HepG2 (cell line): ENCODE measurements around the gene GNG12. TPM values are rescaled to one million over a fixed set of nuclear protein-coding genes. Genes with fewer than 3 reads are reported as not detected.

Experiments
- ATAC-seq: fragments of 200-7000 bp; cut with Tn5 transposase; 3 replicates; pipeline ENCODE4 v1.9.1; 2020; ENCODE audit warnings: mild to moderate bottlenecking, moderate library complexity
- BruUV-seq: library from RNA; stranded (reverse); fragments of 400-500 nt; replicated peaks from 2 replicates; lab custom pipeline; 2021; lab: Mats Ljungman, UMichigan
- CTCF ChIA-PET: fragments of 300-600 bp; formaldehyde crosslinking; extraction: SDS; loops from one replicate; lab custom pipeline; 2021; ENCODE audit warnings: low total read pairs, inconsistent platforms, low intra/inter-chr PET ratio; lab: Yijun Ruan, JAX
- POLR2A ChIA-PET: fragments of 350-600 bp; sonication (Branson Sonifier 250); formaldehyde crosslinking; loops from one replicate; lab custom pipeline; 2020; ENCODE audit warnings: antibody characterized with exemption, inconsistent platforms; lab: Yijun Ruan, JAX
- DNase-seq: peaks from one replicate; pipeline ENCODE4 v3.0.0-alpha.2; 2015; ENCODE audit warnings: low spot score
- FAIRE-seq: peaks from 3 replicates; lab custom pipeline; 2011; peaks lifted over from hg19 to GRCh38; lab: Jason Lieb, UNC
- H2AFZ ChIP-seq: one replicate; pipeline ENCODE4 v1.6.1; 2011; ENCODE audit warnings: low read length, inconsistent platforms
- H3K27ac ChIP-seq: fragments of 300-600 bp; 3 replicates; pipeline ENCODE4 v1.8.0; 2011; ENCODE audit warnings: mixed run types, mild to moderate bottlenecking, mixed read lengths, low read length, inconsistent platforms; ENCODE audit not compliant: insufficient read depth; ENCODE audit errors: extremely low read length
- H3K27me3 ChIP-seq, 2 experiments: fragments of 200-600 bp in 1 of 2; 2 replicates in 1 of 2; 3 replicates in 1 of 2; pipeline versions ENCODE4 v1.6.0 to v1.8.0; 2011; ENCODE audit warnings: low read length in 2 of 2, mild to moderate bottlenecking in 2 of 2, moderate library complexity in 2 of 2, inconsistent platforms in 1 of 2; ENCODE audit not compliant: insufficient read depth in 2 of 2, control insufficient read depth in 1 of 2
- H3K36me3 ChIP-seq, 2 experiments: fragments of 200-600 bp in 1 of 2; replicated peaks in 1 of 2; 2 replicates in 1 of 2; 3 replicates in 1 of 2; pipeline versions ENCODE4 v1.5.1 to v1.8.0; 2011; ENCODE audit warnings: low read length in 2 of 2, inconsistent platforms in 1 of 2; ENCODE audit not compliant: insufficient read depth in 2 of 2, control insufficient read depth in 1 of 2
- H3K4me1 ChIP-seq: 2 replicates; pipeline ENCODE4 v1.5.1; 2012; ENCODE audit warnings: low read length, inconsistent platforms; ENCODE audit not compliant: insufficient read depth
- H3K4me2 ChIP-seq: 2 replicates; pipeline ENCODE4 v1.6.0; 2011; ENCODE audit warnings: low read depth, low read length, inconsistent platforms
- H3K4me3 ChIP-seq, 3 experiments: fragments of 200-600 bp in 1 of 3; sonication (generic), shearing (Covaris generic) in 1 of 3; replicated peaks in 1 of 3; 2 replicates each; pipeline ENCODE4 v1.5.1; 2011 to 2016; ENCODE audit warnings: low read length in 3 of 3, inconsistent platforms in 2 of 3, low read depth in 2 of 3, mild to moderate bottlenecking in 2 of 3, control low read depth in 1 of 3, mixed read lengths in 1 of 3; ENCODE audit not compliant: insufficient read depth in 1 of 3
- H3K79me2 ChIP-seq: one replicate; pipeline ENCODE4 v1.6.1; 2011; ENCODE audit warnings: low read length, inconsistent platforms; ENCODE audit not compliant: insufficient read depth
- H3K9ac ChIP-seq: 2 replicates; pipeline ENCODE4 v1.6.0; 2011; ENCODE audit warnings: mild to moderate bottlenecking, low read depth, low read length, inconsistent platforms; ENCODE audit not compliant: insufficient read depth
- H3K9me3 ChIP-seq: 2 replicates; pipeline ENCODE4 v1.5.1; 2012; ENCODE audit warnings: mild to moderate bottlenecking, low read length
- H4K20me1 ChIP-seq: 2 replicates; pipeline ENCODE4 v1.6.0; 2011; ENCODE audit warnings: inconsistent platforms, mild to moderate bottlenecking, low read length, moderate library complexity; ENCODE audit not compliant: insufficient read depth
- ASH2L ChIP-seq: fragments of 300-600, 200-600 bp; sonication (generic); IDR thresholded peaks from 2 replicates; pipeline ENCODE4 v1.7.0; 2017; ENCODE audit warnings: low read depth, mild to moderate bottlenecking, moderate library complexity, mixed read lengths, low read length; ENCODE audit not compliant: insufficient read length
- CHD4 ChIP-seq: fragments of 200-600 bp; sonication (generic); IDR thresholded peaks from 2 replicates; pipeline ENCODE4 v1.7.0; 2017; ENCODE audit warnings: mild to moderate bottlenecking, low read length, borderline replicate concordance
- ETS1 ChIP-seq: sonication (generic); formaldehyde crosslinking; IDR thresholded peaks from 2 replicates; pipeline ENCODE4 v1.4.0; 2020; ENCODE audit warnings: missing genetic modification reagents
- KDM2A ChIP-seq: sonication (generic); formaldehyde crosslinking; IDR thresholded peaks from 2 replicates; pipeline ENCODE4 v1.4.0; 2020; ENCODE audit warnings: low read depth, missing genetic modification reagents, borderline replicate concordance
- LRRFIP1 ChIP-seq: sonication (generic); formaldehyde crosslinking; conservative IDR thresholded peaks from 2 replicates; pipeline ENCODE4 v1.4.0; 2020; ENCODE audit warnings: missing genetic modification reagents
- MAF1 ChIP-seq: sonication (generic); formaldehyde crosslinking; IDR thresholded peaks from 2 replicates; pipeline ENCODE4 v1.5.0; 2020; ENCODE audit warnings: missing genetic modification reagents, borderline replicate concordance
- MIER2 ChIP-seq: IDR thresholded peaks from 2 replicates; pipeline ENCODE4 v1.6.1; 2016; ENCODE audit warnings: missing biosample characterization, missing genetic modification reagents
- PCBP2 ChIP-seq: fragments of 200-400 bp; formaldehyde crosslinking; optimal IDR thresholded peaks from 2 replicates; pipeline ENCODE3; 2018; ENCODE audit warnings: low read length, low read depth; ENCODE audit not compliant: poor library complexity, severe bottlenecking
- POLR2A ChIP-seq, 2 experiments: IDR thresholded peaks; 2 replicates each; pipeline ENCODE4 v1.6.1; 2011; ENCODE audit warnings: low read depth in 2 of 2, low read length in 2 of 2, mild to moderate bottlenecking in 1 of 2, moderate library complexity in 1 of 2; ENCODE audit not compliant: insufficient read depth in 1 of 2
- PTBP1 ChIP-seq: fragments of 200-400 bp; formaldehyde crosslinking; IDR thresholded peaks from 2 replicates; pipeline ENCODE4 v1.6.1; 2018; ENCODE audit warnings: low read length, low read depth; ENCODE audit not compliant: poor library complexity, severe bottlenecking
- TAF1 ChIP-seq: sonication (generic); formaldehyde crosslinking; IDR thresholded peaks from 2 replicates; pipeline ENCODE4 v1.4.0; 2020; ENCODE audit warnings: missing genetic modification reagents
- TBX2 ChIP-seq: sonication (generic); formaldehyde crosslinking; IDR thresholded peaks from 2 replicates; pipeline ENCODE4 v1.5.0; 2020; ENCODE audit warnings: missing genetic modification reagents, mild to moderate bottlenecking, borderline replicate concordance
- ZFP37 ChIP-seq: sonication (generic); formaldehyde crosslinking; IDR thresholded peaks from 2 replicates; pipeline ENCODE4 v1.4.0; 2020; ENCODE audit warnings: missing genetic modification reagents, borderline replicate concordance
- ZMAT3 ChIP-seq: sonication (generic); formaldehyde crosslinking; conservative IDR thresholded peaks from 2 replicates; pipeline ENCODE4 v1.7.0; 2021; ENCODE audit warnings: missing genetic modification reagents
- ZNF326 ChIP-seq: sonication (generic); formaldehyde crosslinking; IDR thresholded peaks from 2 replicates; pipeline ENCODE4 v1.4.0; 2020; ENCODE audit warnings: missing genetic modification reagents, borderline replicate concordance
- ZNF343 ChIP-seq: sonication (generic); formaldehyde crosslinking; IDR thresholded peaks from 2 replicates; pipeline ENCODE4 v1.4.0; 2020; ENCODE audit warnings: mild to moderate bottlenecking, missing genetic modification reagents
- ZNF788 ChIP-seq: sonication (generic); formaldehyde crosslinking; IDR thresholded peaks from 2 replicates; pipeline ENCODE4 v1.5.0; 2020; ENCODE audit warnings: mild to moderate bottlenecking, missing genetic modification reagents, borderline replicate concordance
- WGBS: methylation state at CpG from one replicate; pipeline ENCODE4 v1.1.6; 2017; ENCODE audit warnings: low lambda C conversion rate; 5-methylcytosine and 5-hydroxymethylcytosine counted together
- in situ Hi-C: cut with HindIII; loops from 2 replicates; pipeline ENCODE4 v1.10.0; 2017; ENCODE audit warnings: low pct_unique_long_range_greater_than_20kb; ENCODE audit not compliant: extremely low pct_ligation_motif_present
- intact Hi-C: fragments of 100-400 bp; cut with micrococcal nuclease; formaldehyde crosslinking; loops from one replicate; pipeline ENCODE4 v1.10.0; 2022; ENCODE audit not compliant: unreplicated experiment
- polyA plus RNA-seq, 8 experiments: library from polyadenylated mRNA; depleted of rRNA in 3 of 8; stranded (reverse) in 7 of 8; unstranded in 1 of 8; fragments of >200 nt; fragmentation: Illumina TruSeq in 4 of 8; extraction: Trizol in 4 of 8; gene quantifications; 2 replicates each; pipeline versions ENCODE4 v1.2.1 to v1.2.3, GENCODE V29; 2011 to 2016; ENCODE audit warnings: low read depth in 4 of 8, missing spikeins in 1 of 8, mixed read lengths in 1 of 8; ENCODE audit not compliant: insufficient read depth in 1 of 8
- total RNA-seq, 5 experiments: library from RNA; depleted of rRNA; stranded (reverse); fragments of >200 nt; fragmentation: Illumina TruSeq; extraction: Trizol; gene quantifications; 2 replicates each; pipeline ENCODE4 v1.2.3, GENCODE V29; 2016; ENCODE audit warnings: low read depth in 1 of 5

Gene GNG12
- total and polyA plus RNA-seq, 2 of the 13 experiments (the other 11 are each of a cell fraction or from before 2014, with no cell fraction given): 0.11 TPM

- H3K9me3 ChIP-seq: no peaks in the 10 kb centered on the region
- intact Hi-C loops: no loop called here
- in situ Hi-C loops: no loop called here
- no peaks in the 10 kb centered on the region for H3K79me2 ChIP-seq
- H3K4me2 ChIP-seq: no peak overlapping the region
- H2AFZ ChIP-seq: no peak overlapping the region
- FAIRE-seq (no peak), ATAC-seq (no peak), DNase-seq (no peak)
- no peak for TF ChIP-seq ZMAT3 (CRISPR knock-in tag)
- TF ChIP-seq MAF1 (CRISPR knock-in tag): no peak
- TF ChIP-seq ETS1 (CRISPR knock-in tag): no peak
- no peak overlapping the region for H3K27ac ChIP-seq
- no peaks in the 10 kb centered on the region for H4K20me1 ChIP-seq
- H3K36me3 ChIP-seq: no peaks in the 10 kb centered on the region
- peaks cover 22% of the 10 kb centered on the region for H3K4me1 ChIP-seq
- no peak overlapping the region for H3K9ac ChIP-seq
- no peaks in the 10 kb centered on the region for H3K27me3 ChIP-seq
- 78% methylated on average over 6 of the region's 6 CpGs for WGBS
- H3K4me3 ChIP-seq: no peak overlapping the region
- ChIA-PET CTCF (no interaction called here), POLR2A (interaction anchor here (1.6 kb wide), 1 partner anchor 23 kb away, joined by 19 read pairs; the partner anchor contains the start of gene GADD45A)
- no TSS peak for BruUV-seq
These were observed 170.4 kb downstream of the GNG12 start for GRCh38 chr1:67662884-67663283.

GRCh38 chr1:67659229-67659628 is 174.0 kb downstream of the GNG12 start:
- H2AFZ ChIP-seq: no peak overlapping the region
- no peaks in the 10 kb centered on the region for H3K9me3 ChIP-seq
- ChIA-PET CTCF (no interaction called here), POLR2A (no interaction called here)
- no peak overlapping the region for H3K4me2 ChIP-seq
- no peak overlapping the region for H3K9ac ChIP-seq
- no peak for ATAC-seq
- in situ Hi-C loops (no loop called here), intact Hi-C loops (no loop called here)
- 84% methylated on average over 2 of the region's 2 CpGs for WGBS
- TF ChIP-seq LRRFIP1 (CRISPR knock-in tag) (no peak), PTBP1 (no peak), ZNF343 (CRISPR knock-in tag) (no peak), TBX2 (no peak), KDM2A (CRISPR knock-in tag) (no peak), ZFP37 (no peak), CHD4 (no peak), MIER2 (no peak), ZNF788 (CRISPR knock-in tag) (no peak), TAF1 (CRISPR knock-in tag) (no peak), POLR2A (IDR thresholded peaks at IDR 0.05; ENCODE audit: insufficient read depth in 1 of 2, low read depth in 2 of 2, low read length in 2 of 2) (no peak), ASH2L (no peak), ZNF326 (CRISPR knock-in tag) (no peak), PCBP2 (no peak)
- no peaks in the 10 kb centered on the region for H3K36me3 ChIP-seq
- H3K4me3 ChIP-seq: no peak overlapping the region
- peaks cover 16% of the 10 kb centered on the region for H3K4me1 ChIP-seq
- H3K79me2 ChIP-seq: no peaks in the 10 kb centered on the region
- FAIRE-seq: no peak
- no TSS peak for BruUV-seq
- no peak for DNase-seq
- H3K27ac ChIP-seq: no peak overlapping the region
- no peaks in the 10 kb centered on the region for H3K27me3 ChIP-seq
- H4K20me1 ChIP-seq: no peaks in the 10 kb centered on the region
